Fibroblast of mammary gland (primary cell): ENCODE measurements around the gene PERCC1.
"Not testable (repeated sequence)": the region's sequence is repeated elsewhere in the genome, so short reads cannot be mapped to it uniquely, and the experiment has no call there.

Experiments used
- DNase-seq: peaks from one replicate; pipeline ENCODE4 v3.0.0-alpha.2; 2010; ENCODE audit warnings: low read depth
- H3K4me3 ChIP-seq: 2 replicates; pipeline ENCODE4 v1.5.1; 2011; ENCODE audit warnings: low read depth, mild to moderate bottlenecking, low read length, moderate library complexity; ENCODE audit not compliant: control insufficient read depth
- CTCF ChIP-seq: conservative IDR thresholded peaks from 2 replicates; pipeline ENCODE4 v1.5.1; 2011; ENCODE audit warnings: low read depth, low read length, inconsistent platforms; ENCODE audit not compliant: control insufficient read depth, insufficient read depth

Gene PERCC1

GRCh38 chr16:1464196-1464893 is 33.5 kb downstream of the PERCC1 start:
- no peak overlapping the region for H3K4me3 ChIP-seq
- TF ChIP-seq CTCF = no peak
- DNase-seq = no peak

GRCh38 chr16:1464894-1465566 is 34.2 kb downstream of the PERCC1 start:
- no peak overlapping the region for H3K4me3 ChIP-seq
- DNase-seq = no peak
- no peak for TF ChIP-seq CTCF

GRCh38 chr16:1465567-1465915 is 34.7 kb downstream of the PERCC1 start:
- TF ChIP-seq CTCF = no peak
- no peak overlapping the region for H3K4me3 ChIP-seq
- no peak for DNase-seq

GRCh38 chr16:1466054-1466453 is 35.2 kb downstream of the PERCC1 start:
- no peak for TF ChIP-seq CTCF
- no peak overlapping the region for H3K4me3 ChIP-seq
- no peak for DNase-seq

- no peak for DNase-seq
- no peak for TF ChIP-seq CTCF
- no peak overlapping the region for H3K4me3 ChIP-seq
Measured at GRCh38 chr16:1466968-1467521, 36.2 kb downstream of the PERCC1 start.

- TF ChIP-seq CTCF = no peak
- H3K4me3 ChIP-seq = peak overlapping the region; percentile 13
- peak; percentile 51 for DNase-seq
Measured at GRCh38 chr16:1468426-1468810, 37.5 kb downstream of the PERCC1 start.

- H3K4me3 ChIP-seq, DNase-seq: not testable (repeated sequence)
Measured at GRCh38 chr16:1469141-1469540, 38.3 kb downstream of the PERCC1 start.
